HG02884 (cell line): ENCODE measurements around the gene FOXJ1.

Experiments used
- ATAC-seq: cut with Tn5 transposase; IDR thresholded peaks from one replicate; pipeline ENCODE4 v1.9.1; 2021; ENCODE audit warnings: mild to moderate bottlenecking, moderate library complexity; ENCODE audit not compliant: unreplicated experiment

The FOXJ1 gene

DNA sequence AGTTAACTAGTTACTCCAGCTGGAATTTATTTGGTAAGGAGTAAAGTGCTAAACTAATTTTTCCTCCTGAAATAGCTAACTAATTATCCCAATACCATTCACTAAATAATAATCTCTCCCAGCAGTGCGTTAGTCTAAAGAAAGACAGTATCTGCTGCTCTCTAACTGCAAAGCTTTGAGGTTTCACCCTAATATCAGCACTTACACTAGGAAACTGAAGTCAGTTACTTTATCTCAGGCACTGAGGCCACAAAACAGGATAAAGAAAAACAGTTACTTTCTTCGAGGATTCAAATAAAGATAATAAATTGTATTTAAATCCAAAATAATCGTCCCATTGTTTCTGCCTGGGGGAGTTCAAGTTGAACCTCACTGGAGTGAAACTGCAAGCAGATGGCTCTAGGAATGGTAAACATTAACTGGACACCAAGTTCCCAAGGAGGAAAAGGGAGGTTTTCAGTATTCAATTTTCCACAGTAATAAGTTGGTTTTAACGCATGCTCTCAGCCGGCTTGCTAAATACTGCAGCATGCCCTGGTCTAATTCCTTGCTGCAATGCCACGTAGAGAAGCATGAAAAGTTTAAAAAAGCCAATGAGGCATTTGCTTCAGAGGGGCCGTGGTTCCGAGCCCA, 20.0 kb upstream of the FOXJ1 start:
- ATAC-seq, result no peak

DNA sequence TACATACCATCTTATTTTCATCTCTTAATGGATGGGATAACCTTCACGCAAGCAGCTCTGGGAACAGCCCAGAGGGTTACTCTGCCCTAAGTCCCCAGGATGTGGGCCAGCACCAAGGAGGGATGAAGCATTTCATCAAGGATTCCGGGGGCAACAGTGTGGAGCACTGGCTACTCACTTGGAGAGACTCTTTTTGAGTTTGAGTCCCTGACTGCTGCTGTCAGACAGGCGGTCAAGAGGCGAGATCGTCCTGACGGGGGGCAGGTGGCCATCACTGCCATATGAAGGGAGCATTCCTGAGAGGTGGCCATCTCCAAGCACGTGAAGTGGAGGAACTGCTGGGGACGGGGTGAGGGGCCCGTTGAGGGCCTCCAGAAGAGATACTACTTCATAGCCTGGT, 18.1 kb upstream of the FOXJ1 start:
- ATAC-seq, result no peak

DNA sequence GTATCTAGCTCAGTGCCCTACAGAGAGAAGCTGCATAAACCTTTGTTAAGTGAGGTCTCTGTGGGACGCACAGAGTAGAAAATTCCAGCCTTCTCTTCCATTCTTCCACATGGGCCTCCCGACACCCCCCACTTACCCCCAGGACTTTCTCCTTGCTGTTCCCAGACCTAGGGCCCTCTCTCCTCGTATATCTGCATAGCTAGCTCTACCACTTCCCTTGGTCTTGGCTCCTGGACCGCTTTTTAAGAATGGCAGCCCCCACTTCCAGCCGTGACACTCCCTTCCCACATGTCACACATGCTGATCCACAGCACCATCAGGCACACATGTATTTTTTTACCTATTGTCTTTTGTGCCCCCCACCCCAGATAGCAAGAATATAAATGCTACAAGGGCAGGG, 16.7 kb upstream of the FOXJ1 start:
- ATAC-seq, result no peak

DNA sequence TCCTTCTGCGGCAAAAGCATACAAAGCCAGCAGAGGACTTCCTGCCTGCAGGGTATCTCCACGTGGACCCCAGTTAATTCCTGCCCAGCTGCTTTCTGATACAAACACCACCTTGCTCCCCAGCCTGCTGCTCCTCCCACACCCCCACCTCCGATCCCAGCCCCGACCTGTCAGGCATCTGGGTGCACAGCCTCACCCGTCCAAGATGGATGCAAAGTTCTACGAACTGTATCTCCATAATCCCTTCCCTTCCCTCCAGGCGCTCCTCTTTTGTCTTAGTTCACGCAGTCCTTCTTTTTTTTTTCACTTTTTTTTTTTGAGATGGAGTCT, 15.6 kb upstream of the FOXJ1 start:
- ATAC-seq, result no peak

DNA sequence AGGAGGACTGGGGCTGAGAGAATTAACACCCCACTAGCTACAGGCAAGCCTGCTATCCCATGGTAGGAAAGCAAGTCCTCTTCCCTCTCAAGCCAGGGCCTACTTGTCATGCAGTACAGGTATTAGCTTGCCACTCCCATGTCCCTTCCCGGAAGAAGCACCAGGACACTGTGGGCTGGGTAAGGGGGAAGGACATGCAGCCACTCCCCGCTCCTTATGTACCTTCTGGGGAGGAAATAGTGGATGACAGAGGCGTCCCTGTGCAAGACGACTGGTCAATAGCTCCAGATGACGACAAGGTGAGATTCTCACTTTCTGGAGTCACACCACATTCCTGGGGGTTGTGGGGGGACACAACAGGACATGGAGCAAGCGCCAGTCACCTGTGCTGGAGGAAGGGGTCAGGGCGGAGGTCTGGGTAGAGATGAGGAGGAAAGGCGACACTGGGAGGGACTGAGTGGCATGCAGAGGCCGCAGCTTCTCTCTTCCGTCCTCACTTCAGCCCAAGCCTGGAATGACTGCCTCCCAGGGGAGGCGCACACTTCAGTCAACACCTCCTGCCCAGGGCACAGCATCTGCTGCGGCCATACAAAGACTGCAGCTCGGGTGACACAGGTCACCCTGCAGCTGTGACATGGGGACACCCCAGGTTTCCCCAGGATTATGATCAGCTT, 15.1 kb upstream of the FOXJ1 start:
- ATAC-seq, result no peak

DNA sequence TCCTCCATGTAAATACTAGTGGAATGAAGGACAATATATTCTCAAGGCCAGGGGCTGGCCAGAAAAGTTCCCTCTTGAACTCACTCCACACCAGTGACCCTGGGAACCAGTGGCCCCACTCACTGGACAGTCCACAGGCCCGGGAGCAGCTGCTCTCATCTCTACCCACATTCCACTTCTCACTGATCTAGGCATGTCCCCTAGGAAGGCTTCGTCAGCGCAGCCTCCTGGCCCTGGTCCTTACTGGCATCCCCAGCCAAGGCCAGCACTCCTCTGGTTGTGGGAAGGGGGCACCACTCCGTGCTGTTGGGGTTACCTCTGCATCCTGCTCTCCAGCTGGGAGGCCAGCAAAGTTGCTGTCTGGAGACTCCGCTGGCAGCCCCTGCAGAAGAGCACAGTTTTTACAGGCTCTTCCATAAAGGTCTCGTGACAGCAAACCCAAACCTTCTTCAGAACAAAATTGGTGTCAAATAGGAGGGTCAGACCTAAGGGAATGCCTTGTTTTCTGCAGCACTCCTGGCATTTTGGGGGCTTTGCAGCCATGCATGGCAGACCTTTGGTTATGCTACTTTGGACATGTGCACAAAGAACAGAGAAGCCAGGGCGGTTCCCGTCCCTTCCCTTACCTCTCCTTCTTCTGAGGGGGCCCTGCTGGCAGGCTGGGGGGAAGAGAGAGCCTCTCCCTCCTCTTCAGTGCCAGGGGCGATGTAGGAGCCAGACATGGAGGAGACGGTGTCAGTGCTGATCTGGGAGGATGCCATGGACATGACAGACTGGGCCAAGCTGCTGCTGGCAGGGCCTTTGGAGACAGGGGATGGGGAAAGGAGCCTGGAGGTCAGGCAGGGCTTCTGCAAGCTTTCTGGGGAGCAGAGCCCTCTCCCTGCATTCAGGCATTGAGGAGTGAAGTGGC, 14.1 kb upstream of the FOXJ1 start:
- ATAC-seq, result no peak

DNA sequence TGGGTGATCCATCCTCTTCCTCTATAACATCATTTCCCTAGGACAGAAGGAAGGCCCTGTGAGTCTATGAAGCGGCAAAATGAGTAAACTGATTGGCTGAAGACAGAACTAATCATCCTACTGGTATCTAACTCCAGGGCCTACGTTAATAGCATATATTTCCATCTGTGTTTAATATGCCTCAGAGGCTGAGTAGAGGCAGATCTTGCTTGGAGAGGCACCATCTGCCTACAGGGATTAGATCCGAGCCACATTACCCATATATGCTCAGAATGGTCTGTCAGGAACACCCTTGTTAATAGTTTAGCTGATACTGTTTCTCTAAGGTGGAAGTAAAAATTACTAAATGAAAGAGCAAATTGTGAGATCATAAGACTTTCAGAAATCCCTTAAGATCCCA, 13.2 kb upstream of the FOXJ1 start:
- ATAC-seq, result no peak

DNA sequence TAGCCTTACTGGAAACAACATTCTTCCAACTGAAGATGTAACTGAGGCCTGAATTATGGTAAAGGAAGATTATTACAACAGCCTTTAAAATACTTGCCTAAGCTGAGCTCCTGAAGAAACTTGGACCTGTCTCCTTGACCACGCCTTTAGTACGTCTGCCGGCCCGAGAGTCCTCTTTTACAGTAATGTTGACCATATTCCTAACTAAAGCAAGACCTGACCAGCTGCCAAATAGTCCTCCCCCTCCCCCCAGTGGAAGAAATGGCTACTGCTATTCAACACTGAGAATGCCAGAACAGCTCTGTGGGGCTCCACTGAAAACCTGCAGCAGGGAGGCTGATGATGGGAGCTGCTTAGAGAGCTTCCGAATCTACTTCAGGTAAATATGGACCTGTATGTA, 12.6 kb upstream of the FOXJ1 start:
- ATAC-seq, result no peak

DNA sequence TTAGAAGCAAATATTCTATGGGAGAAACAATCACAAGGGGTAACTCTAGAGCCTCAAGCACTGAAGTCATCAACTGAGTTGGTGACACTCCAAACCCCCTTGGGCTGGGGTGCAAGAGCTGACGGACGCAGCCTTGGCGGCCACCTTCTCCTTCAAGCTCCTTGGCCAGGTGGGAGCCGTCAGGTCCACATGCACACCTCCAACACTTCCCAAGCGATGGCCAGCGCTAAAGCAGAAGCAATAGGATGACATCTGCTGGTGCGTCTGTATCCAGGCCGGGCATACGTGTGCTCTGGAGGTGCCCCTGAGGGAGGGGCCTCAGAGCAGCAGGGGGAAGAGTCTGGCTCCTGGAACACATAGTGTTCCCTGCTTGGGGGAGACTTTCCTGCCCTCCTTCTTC, 12.2 kb upstream of the FOXJ1 start:
- ATAC-seq, result no peak

DNA sequence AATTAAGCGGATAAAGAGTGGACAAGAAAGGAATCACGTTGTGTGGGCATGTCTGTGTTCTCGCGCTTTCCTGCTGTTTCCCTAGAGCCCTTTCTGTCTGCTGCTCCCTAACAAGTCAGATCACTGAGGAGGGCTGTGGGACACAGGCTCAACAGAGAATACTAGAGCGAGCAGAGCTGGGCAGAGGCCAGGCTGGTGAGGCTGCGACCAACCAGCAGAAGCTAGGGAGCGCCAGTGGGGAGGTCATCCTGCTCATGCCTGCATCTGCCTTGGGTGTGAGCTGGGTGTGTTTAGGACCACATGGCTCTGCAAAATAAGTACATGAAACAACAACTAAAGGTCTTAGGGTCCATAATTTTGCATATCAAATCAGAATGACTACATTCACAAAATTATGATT, 11.5 kb upstream of the FOXJ1 start:
- no peak for ATAC-seq

DNA sequence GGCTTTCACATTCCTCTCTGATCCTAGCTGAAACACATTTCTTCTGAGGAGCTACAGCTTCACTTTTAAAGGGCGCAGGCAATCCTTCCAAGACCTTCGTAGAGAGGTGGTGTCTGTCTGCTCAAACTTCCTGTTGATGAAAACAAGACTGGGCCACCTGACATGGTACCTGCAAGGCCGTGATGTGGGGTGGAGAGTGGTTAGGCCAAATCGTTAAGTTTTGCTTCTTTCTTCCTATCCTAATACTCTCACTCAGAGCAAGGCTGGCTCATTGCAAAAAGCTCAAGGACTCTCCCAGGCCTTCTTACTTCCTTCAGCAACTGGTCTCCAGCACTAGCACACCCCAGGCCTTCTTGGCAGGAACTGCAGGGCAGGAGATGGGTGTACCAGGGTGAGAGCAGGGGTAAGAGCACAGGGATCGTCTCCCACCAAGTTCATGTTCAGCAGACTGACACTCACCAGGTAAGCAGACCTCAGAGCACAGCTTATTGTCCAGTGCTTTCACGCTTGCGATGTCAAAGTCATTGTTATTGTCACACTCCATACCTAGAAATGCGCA, 10.9 kb upstream of the FOXJ1 start:
- ATAC-seq, result no peak

DNA sequence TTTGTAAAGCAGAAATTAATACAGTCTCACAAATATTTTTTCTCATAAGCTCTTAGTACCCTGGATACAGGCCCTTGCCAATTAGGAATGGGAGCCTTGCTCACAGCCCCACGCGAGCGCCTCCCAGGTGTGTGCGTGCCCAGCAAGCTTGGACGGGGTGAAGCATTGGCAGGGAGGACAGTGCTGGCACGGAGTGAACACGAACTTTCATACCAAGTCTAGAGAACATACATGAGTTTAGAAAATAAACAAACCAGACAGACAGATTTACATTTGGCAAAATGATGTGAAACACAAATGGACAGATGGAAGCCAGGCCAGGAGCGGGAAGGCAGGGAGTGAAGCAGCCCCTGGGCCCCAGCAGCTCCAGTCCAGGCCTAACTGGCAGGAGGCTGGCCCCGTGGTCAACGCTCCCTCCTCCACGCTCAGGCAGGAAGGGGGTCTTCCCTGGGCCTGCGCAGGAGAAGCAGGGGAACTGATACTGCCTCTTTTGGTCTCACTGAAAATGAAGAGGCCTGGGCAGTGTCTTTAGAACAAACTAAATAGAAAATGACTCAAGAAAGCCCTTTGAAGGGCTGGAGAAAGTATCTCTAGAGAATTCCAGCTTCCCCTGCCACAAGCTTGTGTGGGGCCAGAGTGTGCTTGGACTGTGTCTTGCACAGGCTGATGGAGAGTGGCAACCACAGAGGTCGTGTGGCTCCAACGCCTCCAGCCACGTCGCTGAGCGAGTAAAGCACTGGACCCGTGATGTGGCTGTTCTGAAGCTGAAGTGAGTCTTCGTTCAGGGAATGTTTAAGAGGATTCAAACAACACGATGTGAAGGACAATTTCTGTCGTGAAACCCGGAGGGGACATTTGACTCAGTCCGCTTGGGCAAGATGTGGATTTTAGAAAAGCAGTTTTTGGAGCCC, 9.9 kb upstream of the FOXJ1 start:
- no peak for ATAC-seq

DNA sequence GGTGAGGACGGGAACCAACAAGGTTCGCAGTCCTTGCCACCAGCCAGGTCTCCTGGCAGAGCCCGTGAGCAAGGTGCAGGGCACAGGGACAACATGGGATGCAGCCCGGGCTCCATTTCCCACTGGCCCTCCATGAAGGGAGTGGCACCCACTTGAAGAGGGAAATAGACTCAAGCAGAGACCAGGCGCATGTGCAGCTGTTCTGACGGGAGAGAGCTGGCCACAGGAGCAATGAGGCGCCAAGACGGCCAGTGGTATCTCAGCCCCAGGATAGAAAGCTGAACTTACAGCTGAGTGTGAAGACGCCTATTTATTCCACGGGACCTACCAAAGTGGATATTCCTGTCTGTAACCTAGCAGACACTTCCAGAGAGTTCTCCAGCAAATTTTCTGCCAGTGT, 8.2 kb upstream of the FOXJ1 start:
- ATAC-seq, result no peak

DNA sequence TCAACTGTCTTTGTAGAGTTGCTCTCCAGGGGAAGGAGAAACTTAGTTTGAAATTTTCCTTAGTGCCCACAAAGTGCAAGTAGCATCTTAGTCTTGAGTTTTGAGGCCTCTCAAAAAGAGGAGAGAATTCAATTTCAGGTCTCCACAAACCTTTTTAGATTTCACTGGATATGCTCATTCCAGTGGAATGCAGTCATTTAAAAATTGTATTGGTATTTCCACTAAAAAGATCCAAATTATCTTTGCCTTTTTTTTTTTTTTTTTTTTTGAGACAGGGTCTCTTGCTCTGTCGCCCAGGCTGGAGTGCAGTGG, 6.9 kb upstream of the FOXJ1 start:
- no peak for ATAC-seq

DNA sequence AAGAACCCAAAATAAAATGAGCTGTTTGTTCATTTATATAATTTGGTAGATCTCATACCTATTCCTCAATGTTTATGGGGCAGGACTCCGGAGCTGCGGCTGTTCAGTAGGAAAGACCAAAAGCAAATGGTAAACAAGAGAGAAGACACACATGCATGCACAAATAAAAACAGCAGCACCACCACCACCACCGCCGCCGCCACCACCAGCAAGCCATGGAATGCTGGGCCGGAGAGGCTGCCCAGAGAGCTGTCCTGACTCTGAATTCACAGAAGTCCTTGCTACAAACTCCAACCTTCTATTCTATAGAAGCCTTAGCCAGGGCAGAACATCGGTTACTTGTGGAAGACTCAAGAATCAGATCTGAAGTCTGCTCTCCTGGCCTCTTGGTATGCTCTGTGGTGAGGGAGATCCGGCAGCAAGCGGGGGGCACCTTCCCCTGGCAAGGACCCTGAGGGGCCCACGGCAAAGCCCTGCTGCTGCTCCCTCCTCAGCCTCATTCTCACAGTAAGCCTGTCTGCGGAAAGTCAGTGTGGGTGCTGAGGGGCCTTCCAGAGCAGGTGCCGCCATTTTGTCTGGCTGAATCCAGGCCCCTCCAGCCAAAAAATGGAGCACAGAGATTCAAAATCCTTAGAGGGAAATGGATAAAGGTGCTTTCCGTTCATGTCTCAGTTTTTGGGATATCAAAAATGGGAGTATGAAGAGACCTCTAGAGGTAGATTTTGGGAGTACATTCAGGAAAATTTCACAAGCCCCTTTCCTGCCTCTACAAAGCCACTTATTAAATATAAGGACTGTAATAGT, 6.4 kb upstream of the FOXJ1 start:
- no peak for ATAC-seq

DNA sequence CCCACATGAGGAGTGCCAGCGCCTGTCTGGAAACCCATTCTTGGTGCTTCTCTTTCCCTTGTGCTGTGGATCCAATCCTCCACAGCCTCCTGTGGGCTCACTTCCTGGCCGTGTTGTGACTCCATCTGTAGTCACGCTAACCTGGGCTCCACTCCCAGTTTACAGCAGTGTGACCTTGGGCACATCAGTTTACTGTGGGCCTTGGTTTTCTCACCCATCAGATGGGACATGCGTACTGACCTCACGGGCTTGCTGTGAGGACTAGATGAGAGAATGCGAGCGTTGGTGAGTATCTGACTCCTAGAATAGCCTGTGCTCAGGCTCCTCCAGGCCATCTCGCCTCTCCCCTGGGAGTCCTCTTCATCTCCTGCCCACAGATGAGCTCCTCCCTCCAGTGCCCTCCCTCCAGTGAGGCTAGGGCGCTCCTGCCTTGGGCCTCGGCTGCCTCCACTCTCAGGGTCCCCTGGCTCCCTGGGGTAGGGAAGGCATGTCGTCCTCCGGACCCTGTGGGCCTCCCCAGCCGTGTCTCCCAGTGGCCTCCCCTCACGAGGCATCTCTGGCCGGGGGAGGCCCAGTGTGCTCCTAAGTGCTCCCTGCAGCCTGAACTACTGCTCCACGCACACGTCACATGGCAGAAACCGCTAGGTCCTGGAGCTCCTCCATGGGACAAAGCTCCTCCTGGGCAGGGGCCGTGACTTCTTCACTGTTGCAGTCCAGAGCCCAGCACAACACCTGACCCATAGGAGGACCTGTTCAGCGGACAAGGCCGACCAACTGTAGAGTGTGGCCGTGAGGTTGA, 5.2 kb upstream of the FOXJ1 start:
- no peak for ATAC-seq

DNA sequence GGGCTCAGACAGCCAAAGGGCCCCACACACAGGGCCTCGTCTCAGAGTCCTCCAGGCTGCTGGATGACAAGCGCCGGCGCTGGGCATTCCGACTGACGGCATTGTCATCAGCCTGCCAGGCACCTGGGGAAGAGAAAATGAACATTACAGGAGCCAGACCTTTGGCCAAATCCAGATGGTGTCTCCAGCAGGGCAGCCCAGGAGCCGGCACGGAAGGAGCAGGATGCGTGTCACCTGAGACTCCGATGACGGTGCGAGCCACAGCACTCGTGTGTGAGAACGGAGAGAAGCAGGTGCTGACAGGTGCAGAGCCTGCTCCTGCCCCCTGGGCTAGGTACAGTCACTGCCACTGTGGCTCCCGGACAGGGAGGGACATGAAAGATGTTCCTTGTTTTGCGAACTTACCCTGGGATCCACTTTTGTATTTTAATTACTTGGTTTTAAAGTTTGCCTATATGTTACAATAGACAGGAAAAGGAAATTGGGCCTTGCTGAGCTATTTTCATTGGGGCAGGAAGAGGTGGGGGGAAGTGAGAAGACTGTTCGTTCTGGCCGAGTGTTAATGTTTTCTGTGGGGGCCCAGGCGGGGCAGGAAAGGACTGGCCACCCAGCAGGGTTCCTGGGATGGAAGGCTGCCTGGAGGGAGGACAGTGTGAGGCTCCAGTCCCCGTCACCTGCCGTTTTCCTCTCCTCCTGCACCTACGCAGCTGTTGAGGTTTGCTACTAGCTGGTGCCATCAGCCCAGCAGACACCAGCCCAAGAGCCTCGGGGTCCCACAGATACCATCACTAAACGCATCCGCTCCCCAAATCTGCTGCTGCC, 4.4 kb upstream of the FOXJ1 start:
- ATAC-seq, result no peak

DNA sequence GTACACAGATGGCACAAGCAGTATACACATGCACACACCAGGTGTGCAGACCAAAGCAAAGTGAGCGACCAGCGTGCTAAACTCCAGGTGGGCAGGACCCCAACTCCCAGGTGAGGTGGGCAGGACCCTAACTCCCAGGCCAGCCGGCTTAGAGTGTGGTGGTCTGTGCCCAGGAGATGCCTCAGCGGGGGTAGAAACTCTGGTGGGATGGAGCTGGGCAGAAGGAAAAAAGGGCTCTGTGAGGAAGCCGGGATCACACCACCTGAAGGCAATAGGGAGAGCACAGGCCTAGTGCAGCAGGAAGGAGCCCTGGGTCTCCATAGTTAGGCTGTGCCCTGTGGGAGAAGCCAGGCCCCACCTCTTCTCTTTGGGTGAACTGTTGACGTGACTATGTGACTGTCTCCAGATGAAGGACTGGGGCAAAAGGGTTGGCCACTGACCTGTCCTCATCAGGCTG, 1.6 kb upstream of the FOXJ1 start:
- no peak for ATAC-seq
